KOPT-K1 (cell line): ENCODE measurements around the gene DNAH6.
"Not testable (repeated sequence)": the region's sequence is repeated elsewhere in the genome, so short reads cannot be mapped to it uniquely, and the experiment has no call there.

Experiments
- H3K27ac ChIP-seq: fragments of 200-600 bp; sonication (generic); 2 replicates; pipeline ENCODE4 v1.5.1; 2016; ENCODE audit warnings: antibody characterized with exemption, mild to moderate bottlenecking, low read depth, low read length; ENCODE audit not compliant: poor library complexity, severe bottlenecking
- H3K36me3 ChIP-seq: fragments of 200-600 bp; sonication (generic); 2 replicates; pipeline ENCODE4 v1.5.1; 2017; ENCODE audit warnings: antibody characterized with exemption, mild to moderate bottlenecking, low read length, moderate library complexity; ENCODE audit not compliant: insufficient read depth
- H3K9me3 ChIP-seq: fragments of 200-600 bp; sonication (generic); 2 replicates; pipeline ENCODE4 v1.5.1; 2017; ENCODE audit warnings: antibody characterized with exemption, low read length, mild to moderate bottlenecking; ENCODE audit not compliant: insufficient read depth, poor library complexity, severe bottlenecking

Gene DNAH6

GRCh38 chr2:84493514-84493913 lies 22.8 kb upstream of the DNAH6 start:
- H3K9me3 ChIP-seq: no peaks in the 10 kb centered on the region
- no peaks in the 10 kb centered on the region for H3K36me3 ChIP-seq
- no peak overlapping the region for H3K27ac ChIP-seq

DNA sequence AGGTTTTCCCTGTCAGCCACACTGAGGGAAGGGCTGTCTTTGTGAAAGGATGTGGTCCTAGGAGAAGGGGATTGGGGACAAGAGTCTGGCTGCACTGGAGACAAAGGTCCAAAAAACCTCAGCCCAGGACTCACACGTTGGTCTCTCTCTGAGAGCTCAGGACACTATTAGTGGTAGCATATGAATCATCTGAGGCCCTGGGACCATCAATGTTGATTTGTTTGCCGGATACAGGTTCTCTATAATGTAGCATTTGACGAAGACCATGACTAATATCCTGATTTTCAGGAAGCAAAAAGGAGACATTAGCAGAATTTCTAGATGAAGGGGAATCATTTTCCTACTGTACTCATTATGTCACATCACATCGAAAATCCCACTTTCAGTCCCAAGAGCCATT lies 22.2 kb upstream of the DNAH6 start:
- Histone ChIP-seq H3K9me3 (no peaks in the 10 kb centered on the region), H3K27ac (no peak overlapping the region), H3K36me3 (no peaks in the 10 kb centered on the region)

DNA sequence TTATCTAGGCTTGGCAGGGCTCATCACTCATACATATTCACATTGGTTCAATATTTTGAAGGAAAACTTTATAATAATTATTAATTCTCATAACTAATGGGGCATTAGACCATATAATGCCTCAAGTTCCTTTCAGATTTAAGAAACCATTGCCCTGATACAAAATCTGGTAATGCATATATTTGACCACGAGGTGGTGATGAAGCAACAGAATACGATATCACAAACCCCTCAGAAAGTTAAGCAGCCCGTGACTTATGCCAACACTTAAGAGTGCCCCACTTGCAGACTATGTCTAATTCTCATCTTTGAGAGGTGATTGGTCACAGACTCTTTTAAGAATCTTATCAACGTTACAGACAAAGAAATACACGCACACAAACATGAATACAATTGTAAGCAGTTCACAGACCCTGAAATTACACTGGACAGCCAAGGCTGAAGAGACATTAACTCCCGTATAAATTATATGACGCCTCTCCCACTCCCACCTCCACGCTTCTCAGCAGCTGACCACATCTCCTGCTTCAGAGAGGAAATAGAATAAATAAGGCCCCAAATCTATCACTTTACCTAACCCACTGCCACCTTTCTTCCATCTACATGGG lies 20.7 kb upstream of the DNAH6 start:
- Histone ChIP-seq H3K9me3 (no peaks in the 10 kb centered on the region), H3K36me3 (no peaks in the 10 kb centered on the region), H3K27ac (no peak overlapping the region)

- H3K36me3 ChIP-seq: no peaks in the 10 kb centered on the region
- no peaks in the 10 kb centered on the region for H3K9me3 ChIP-seq
- no peak overlapping the region for H3K27ac ChIP-seq
Measured at GRCh38 chr2:84496386-84496785, 19.9 kb upstream of the DNAH6 start.

DNA sequence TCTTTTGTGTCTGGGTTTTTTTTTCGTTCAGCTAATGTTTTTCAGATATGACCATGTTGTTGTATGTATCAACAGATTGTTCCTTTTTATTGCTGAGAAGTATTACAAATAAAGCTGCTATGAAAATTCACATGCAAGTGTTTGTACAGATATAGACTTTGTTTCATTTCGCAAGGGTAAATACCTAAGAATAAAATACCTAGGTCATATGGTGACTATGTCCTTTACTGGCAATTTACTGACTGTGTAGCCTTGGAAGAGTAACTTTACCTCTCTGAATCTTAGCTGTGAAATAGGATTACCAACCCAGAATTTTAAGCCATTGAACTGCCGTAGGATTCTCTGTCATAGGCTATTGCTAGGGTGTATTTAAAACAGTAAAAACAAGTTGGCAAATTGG lies 19.0 kb upstream of the DNAH6 start:
- Histone ChIP-seq H3K27ac (no peak overlapping the region), H3K36me3 (no peaks in the 10 kb centered on the region), H3K9me3 (no peaks in the 10 kb centered on the region)

DNA sequence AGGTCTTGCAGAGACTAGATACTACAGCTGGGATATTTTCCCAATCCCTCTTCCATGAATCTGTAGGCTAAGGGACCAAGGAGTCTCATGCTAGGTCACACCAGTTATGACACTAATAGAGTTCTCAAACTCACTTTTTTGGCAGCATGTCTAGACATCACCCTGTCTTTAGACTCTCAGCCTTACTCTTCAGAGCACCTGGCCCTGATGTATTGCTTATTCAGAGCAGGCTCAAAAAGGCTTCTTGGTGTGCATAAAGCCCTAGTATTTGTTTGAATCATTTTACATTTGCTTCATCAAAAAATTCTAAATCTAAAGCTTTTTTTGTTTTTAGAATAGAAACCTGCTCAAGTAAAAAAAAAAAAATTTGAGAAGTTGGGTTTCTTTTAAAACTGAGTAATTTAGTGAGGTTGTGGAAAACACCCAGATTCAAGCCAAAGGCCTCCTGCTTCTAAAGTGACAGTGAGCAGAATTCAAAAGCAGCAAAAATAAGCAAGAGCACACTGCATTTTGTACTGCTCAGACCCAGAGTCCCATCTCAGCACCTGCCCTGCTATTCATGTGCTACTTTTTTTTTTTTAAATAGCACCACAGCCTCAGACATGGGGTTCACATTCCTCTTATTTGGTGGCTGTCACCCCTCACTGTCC lies 18.0 kb upstream of the DNAH6 start:
- H3K27ac ChIP-seq: no peak overlapping the region
- no peaks in the 10 kb centered on the region for H3K36me3 ChIP-seq
- no peaks in the 10 kb centered on the region for H3K9me3 ChIP-seq

DNA sequence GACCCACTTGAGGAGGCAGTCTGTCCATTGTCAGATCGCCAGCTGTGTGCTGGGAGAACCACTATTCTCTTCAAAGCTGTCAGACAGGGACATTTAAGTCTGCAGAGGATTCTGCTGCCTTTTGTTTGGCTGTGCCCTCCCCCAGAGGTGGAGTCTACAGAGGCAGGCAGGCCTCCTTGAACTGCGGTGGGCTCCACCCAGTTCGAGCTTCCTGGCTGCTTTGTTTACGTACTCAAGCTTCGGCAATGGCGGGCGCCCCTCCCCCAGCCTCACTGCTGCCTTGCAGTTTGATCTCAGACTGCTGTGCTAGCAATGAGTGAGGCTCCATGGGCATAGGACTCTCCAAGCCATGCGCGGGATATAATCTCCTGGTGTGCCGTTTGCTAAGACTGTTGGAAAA lies 5.3 kb upstream of the DNAH6 start:
- H3K27ac ChIP-seq, H3K36me3 ChIP-seq, H3K9me3 ChIP-seq: not testable (repeated sequence)

GRCh38 chr2:84515788-84516187 lies 510 bp upstream of the DNAH6 start:
- H3K27ac ChIP-seq: no peak overlapping the region
- H3K9me3 ChIP-seq: no peaks in the 10 kb centered on the region
- H3K36me3 ChIP-seq: no peaks in the 10 kb centered on the region

DNA sequence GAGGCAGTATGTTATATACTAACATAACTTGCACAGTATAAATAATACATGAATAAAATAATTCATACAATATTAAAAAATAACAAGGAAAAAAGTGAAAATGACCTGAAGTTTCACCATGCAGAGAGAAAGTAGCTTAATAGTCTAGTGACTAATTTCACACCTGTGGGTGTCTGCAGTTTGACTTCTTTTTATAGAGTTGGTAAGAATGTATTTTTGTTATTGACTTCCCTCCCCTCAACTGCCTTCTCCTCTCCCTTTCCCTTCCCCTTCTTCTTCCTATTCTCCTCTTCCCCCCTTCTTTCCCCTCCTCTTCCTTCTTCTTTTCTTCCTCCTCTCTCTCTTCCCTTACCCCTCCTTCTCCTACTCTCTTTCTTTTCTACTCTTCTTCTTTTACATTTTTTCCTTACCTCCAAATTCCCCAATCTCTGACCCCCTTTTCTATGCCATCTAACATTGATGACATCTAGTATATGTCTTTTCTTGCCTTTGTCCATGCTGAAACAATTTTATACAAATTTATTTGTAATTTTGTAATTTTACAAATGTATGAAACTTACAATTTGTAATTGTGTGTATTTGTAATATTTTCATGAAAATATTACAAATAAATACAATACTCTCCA lies 3.1 kb downstream of the DNAH6 start:
- Histone ChIP-seq H3K27ac (no peak overlapping the region), H3K36me3 (no peaks in the 10 kb centered on the region), H3K9me3 (peaks cover 3% of the 10 kb centered on the region)

- H3K27ac ChIP-seq: no peak overlapping the region
- H3K9me3 ChIP-seq: peaks cover 3% of the 10 kb centered on the region
- H3K36me3 ChIP-seq: no peaks in the 10 kb centered on the region
Measured at GRCh38 chr2:84526562-84526961, 10.3 kb downstream of the DNAH6 start.

GRCh38 chr2:84527137-84528129 lies 11.1 kb downstream of the DNAH6 start:
- Histone ChIP-seq H3K9me3 (no peaks in the 10 kb centered on the region), H3K27ac (no peak overlapping the region), H3K36me3 (no peaks in the 10 kb centered on the region)

GRCh38 chr2:84532291-84532690 lies 16.0 kb downstream of the DNAH6 start:
- Histone ChIP-seq H3K36me3 (no peaks in the 10 kb centered on the region), H3K27ac (no peak overlapping the region), H3K9me3 (no peaks in the 10 kb centered on the region)

DNA sequence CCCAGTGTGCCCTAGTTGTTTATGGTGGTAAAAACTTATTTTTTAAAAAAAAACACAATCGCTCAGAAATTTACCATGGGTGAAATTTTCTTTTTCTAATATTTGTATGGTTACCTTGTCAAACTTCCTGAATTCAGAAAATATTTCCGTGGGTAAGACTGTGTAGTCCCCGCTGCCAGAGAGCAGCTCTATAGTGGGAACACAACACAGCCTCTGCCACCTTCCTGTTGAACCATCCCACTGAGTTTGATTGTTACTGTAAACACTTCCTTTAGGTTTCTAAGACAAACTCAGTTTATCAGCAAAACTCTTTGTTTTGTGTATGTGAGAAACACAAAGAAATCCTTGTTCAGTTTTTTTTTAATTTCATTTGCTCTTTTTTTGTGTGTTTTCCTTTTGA lies 17.9 kb downstream of the DNAH6 start:
- no peaks in the 10 kb centered on the region for H3K36me3 ChIP-seq
- H3K9me3 ChIP-seq: no peaks in the 10 kb centered on the region
- no peak overlapping the region for H3K27ac ChIP-seq

DNA sequence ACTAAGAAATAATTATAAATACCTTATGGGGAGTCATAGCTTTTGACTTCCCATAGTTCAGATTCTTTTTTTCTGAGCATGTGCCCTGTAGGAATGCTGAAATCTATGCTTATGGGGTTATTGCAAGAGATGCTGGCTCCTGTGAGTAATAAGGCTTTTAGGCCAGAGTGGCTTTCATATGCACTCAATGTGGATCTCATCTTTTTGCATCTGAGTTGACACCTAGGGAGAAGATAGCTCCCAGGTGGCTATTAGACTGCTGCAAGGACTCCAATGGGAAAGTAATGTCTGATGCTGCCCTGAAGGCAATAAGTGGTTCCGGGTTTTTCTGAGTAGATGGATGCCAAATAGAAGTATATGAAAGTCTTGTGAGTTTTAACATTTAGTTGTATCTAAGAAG lies 21.0 kb downstream of the DNAH6 start:
- Histone ChIP-seq H3K9me3 (no peaks in the 10 kb centered on the region), H3K27ac (no peak overlapping the region), H3K36me3 (no peaks in the 10 kb centered on the region)

DNA sequence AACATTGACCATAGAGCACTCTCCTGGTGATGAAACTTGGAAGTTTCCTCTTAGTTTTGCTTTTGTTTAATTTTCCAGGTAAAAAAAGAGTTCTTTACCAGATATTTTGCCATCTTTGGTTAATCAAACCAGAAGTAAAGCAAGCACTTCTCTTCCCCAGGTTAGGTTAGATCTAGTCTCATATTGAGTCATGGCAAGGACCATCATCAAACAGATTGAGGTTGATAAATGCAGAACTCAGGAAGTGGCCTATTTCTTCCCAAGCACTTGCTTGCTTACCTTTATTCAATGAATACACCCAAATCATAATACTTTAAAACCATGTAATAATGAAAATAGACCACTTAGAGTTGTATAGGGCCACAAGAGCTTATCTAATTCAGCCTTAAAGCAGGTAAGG lies 23.4 kb downstream of the DNAH6 start:
- H3K9me3 ChIP-seq: no peaks in the 10 kb centered on the region
- H3K27ac ChIP-seq: no peak overlapping the region
- H3K36me3 ChIP-seq: no peaks in the 10 kb centered on the region
